HG03103 (cell line): Measurements from ENCODE around the gene ACVRL1.

ENCODE experiments used
- ATAC-seq: cut with Tn5 transposase; IDR thresholded peaks from one replicate; pipeline ENCODE4 v1.9.1; 2021; ENCODE audit warnings: low read depth; ENCODE audit not compliant: unreplicated experiment

ACVRL1 gene

GRCh38 chr12:51937926-51938325 lies 30.6 kb downstream of the ACVRL1 start:
- no peak for ATAC-seq

GRCh38 chr12:51938726-51939125 lies 31.4 kb downstream of the ACVRL1 start:
- no peak for ATAC-seq

- ATAC-seq = no peak
Measured at GRCh38 chr12:51941011-51941581, 33.8 kb downstream of the ACVRL1 start.

- no peak for ATAC-seq
Measured at GRCh38 chr12:51941604-51942003, 34.3 kb downstream of the ACVRL1 start.

GRCh38 chr12:51942056-51942455 lies 34.8 kb downstream of the ACVRL1 start:
- no peak for ATAC-seq

- no peak for ATAC-seq
Measured at GRCh38 chr12:51942501-51943000, 35.2 kb downstream of the ACVRL1 start.

- no peak for ATAC-seq
Measured at GRCh38 chr12:51943346-51943745, 36.0 kb downstream of the ACVRL1 start.

GRCh38 chr12:51944608-51945233 lies 37.4 kb downstream of the ACVRL1 start:
- no peak for ATAC-seq

- no peak for ATAC-seq
Measured at GRCh38 chr12:51947246-51947996, 40.1 kb downstream of the ACVRL1 start.

- ATAC-seq = no peak
Measured at GRCh38 chr12:51948066-51948465, 40.8 kb downstream of the ACVRL1 start.

GRCh38 chr12:51949342-51950030 lies 42.2 kb downstream of the ACVRL1 start:
- no peak for ATAC-seq

- peak; percentile 10 for ATAC-seq
Measured at GRCh38 chr12:51950682-51951198, 43.4 kb downstream of the ACVRL1 start.

- ATAC-seq = peak; percentile 63
Measured at GRCh38 chr12:51951199-51951842, 44.0 kb downstream of the ACVRL1 start, which contains the start of gene ACVR1B. ACVR1B (plus strand) TSS chr12:51951699; CDS start chr12:51951744, 45 bp downstream.

- no peak for ATAC-seq
Measured at GRCh38 chr12:51951843-51952722, 44.8 kb downstream of the ACVRL1 start.

GRCh38 chr12:51953089-51953488 lies 45.8 kb downstream of the ACVRL1 start:
- no peak for ATAC-seq

- no peak for ATAC-seq
Measured at GRCh38 chr12:51953864-51954263, 46.6 kb downstream of the ACVRL1 start.

GRCh38 chr12:51954561-51955361 lies 47.5 kb downstream of the ACVRL1 start:
- no peak for ATAC-seq

GRCh38 chr12:51955702-51956101 lies 48.4 kb downstream of the ACVRL1 start:
- ATAC-seq = no peak
